Cortex of kidney (tissue), 1 donor: ENCODE data around the gene MIER2.
"Not testable (repeated sequence)": the region's sequence is repeated elsewhere in the genome, so short reads cannot be mapped to it uniquely, and the experiment has no call there.

Source experiments
- DNase-seq: peaks from one replicate; lab custom pipeline; 2025; lab: John Stamatoyannopoulos, UW

MIER2 gene, protein sequence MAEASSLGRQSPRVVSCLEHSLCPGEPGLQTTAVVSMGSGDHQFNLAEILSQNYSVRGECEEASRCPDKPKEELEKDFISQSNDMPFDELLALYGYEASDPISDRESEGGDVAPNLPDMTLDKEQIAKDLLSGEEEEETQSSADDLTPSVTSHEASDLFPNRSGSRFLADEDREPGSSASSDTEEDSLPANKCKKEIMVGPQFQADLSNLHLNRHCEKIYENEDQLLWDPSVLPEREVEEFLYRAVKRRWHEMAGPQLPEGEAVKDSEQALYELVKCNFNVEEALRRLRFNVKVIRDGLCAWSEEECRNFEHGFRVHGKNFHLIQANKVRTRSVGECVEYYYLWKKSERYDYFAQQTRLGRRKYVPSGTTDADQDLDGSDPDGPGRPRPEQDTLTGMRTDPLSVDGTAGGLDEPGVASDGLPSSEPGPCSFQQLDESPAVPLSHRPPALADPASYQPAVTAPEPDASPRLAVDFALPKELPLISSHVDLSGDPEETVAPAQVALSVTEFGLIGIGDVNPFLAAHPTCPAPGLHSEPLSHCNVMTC

GRCh38 chr19:344625-345319 lies at the start of gene MIER2:
Gene MIER2, minus strand, starts transcription at chr19:344796. Its CDS starts 14 bp downstream, at chr19:344782.
- no peak for DNase-seq

DNA sequence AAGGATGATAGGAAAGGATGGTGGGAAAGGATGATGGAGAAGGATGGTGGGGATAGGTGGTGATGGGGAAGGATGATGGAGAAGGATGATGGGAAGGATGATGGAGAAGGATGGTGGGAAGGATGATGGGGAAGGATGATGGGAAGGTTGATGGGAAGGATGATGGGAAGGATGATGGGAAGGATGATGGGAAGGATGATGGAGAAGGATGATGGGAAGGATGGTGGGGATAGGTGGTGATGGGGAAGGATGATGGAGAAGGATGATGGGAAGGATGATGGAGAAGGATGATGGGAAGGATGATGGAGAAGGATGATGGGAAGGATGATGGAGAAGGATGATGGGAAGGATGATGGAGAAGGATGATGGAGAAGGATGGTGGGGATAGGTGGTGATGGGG lies 49.0 kb upstream of the MIER2 start:
- DNase-seq: not testable (repeated sequence)

- DNase-seq: no peak
Measured at GRCh38 chr19:392375-392970, 47.9 kb upstream of the MIER2 start.

- no peak for DNase-seq
Measured at GRCh38 chr19:391726-392374, 47.3 kb upstream of the MIER2 start.

DNA sequence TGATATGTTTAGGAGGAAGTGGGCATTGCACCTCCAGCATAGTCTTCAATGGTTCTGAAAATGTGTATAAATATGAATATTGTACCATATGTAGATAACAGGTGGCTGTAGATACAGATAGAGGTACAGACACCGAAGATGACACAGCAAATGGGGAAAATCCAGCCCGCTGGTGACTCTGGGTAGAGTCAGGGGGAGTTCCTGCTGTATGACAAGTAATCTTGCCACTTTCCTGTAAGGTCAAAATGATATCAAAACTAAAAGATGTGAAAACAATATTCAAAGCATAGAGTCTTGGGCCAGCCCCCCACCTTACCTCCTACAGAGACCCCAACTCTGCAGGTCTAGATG lies 46.6 kb upstream of the MIER2 start:
- DNase-seq: no peak

DNA sequence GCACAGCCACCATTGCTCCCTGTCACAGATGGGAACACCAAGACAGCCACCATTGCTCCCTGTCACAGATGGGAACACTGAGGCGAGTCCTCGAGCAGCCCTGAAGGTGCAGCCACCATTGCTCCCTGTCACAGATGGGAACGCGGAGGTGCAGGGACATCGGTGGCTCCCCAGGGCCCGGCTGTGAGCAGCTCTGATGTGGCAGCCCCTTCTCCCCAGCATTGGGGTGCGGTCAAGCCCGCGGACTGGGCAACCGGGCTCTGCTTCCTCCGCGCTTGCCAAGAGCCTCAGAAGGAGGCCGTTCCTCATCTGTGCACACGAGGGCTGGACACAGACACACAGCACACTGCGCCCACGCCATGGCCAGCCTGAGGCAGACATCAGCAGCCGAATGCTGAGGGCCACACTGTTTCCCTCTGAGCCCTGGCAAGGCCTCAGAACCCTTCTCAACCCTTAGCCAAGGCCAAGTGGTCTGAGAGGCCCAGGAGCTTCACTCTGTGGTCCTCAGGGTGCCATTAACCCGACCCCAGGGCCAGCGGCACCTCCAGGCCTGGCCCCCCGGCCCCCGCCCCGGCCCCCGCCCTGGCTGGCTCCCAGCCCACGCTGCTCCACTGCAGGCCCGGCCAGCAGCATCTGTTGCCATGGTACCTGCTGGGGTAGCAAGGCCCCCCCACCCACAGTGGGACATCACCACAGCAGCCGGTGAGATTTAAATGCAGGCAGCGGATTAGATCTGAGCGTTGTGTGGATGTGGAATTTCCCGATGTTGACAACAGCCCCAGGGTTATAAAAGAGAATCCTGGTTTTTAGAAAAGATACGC lies 46.0 kb upstream of the MIER2 start:
- no peak for DNase-seq

DNA sequence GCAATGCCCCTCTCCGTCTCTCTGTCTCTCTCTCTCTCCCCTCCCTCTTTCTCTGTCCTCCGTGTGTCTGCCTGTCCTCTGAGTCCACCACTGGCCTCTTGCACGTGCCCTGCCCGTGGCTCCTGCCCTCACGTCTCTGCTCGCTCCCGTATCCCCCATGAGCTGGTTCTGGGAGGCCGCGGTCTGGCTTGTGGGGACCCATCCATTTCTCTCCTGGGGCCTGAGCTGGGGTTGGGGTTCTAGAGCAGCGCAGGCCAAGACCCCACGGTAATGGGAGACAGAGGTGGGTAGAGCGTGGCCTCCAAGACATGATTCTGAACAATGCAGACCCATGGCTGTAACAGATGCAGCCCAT lies 45.3 kb upstream of the MIER2 start:
- no peak for DNase-seq

DNA sequence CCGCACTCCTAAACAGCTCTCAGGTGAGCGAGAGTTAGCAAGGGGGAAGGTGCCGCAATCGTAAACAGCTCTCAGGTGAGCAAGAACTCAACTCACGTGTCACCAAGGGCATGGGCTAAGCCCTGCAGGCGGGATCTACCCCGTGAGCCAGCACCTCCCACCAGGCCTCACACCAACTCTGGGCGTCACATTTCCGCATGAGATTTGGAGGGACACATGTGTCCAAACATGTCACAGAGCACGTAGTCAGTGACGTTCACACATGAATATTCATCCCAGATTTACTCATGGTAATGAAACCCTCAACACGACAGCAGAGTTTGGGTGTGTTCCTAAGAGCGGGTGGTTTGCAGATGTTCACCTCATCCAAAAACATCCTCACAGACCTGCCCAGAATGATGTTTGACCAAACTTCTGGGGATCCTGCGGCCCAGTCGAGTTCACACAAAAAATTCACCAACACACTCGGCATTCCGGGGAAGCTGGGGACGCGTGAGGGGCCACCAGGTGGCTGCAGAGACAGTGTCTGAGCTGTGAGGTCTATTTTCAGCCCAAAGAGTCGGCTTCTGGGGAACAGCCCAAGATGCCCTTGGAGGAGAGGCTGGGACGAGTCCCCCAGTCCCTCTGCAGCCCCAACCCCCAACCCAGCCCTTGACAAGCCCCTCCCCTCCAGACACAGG lies 44.8 kb upstream of the MIER2 start:
- DNase-seq: no peak

- DNase-seq: no peak
Measured at GRCh38 chr19:388691-389090, 44.1 kb upstream of the MIER2 start.

DNA sequence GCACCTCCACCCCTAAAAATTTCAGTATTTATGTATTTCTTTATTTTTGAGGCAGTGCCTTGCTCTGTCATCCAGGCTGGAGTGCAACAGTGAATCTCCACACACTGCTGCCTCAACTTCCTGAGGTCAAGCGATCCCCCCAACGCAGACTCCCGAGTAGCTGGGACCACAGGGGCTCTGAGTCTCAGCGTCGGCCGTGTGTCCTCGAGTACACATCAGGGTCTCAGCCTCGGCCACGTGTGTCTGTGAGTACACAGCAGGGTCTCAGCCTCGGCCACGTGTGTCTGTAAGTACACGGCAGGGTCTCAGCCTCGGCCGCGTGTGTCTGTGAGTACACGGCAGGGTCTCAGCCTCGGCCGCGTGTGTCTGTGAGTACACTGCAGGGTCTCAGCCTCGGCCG lies 43.2 kb upstream of the MIER2 start:
- no peak for DNase-seq

DNA sequence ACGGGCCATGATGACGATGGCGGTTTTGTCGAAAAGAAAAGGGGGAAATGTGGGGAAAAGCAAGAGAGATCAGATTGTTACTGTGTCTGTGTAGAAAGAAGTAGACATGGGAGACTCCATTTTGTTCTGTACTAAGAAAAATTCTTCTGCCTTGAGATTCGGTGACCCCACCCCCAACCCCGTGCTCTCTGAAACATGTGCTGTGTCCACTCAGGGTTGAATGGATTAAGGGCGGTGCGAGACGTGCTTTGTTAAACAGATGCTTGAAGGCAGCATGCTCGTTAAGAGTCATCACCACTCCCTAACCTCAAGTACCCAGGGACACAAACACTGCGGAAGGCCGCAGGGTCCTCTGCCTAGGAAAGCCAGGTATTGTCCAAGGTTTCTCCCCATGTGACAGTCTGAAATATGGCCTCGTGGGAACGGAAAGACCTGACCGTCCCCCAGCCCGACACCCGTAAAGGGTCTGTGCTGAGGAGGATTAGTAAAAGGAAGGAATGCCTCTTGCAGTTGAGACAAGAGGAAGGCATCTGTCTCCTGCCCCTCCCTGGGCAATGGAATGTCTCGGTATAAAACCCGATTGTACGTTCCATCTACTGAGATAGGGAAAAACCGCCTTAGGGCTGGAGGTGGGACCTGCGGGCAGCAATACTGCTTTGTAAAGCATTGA lies 42.2 kb upstream of the MIER2 start:
- DNase-seq: not testable (repeated sequence)

GRCh38 chr19:386189-386588 lies 41.6 kb upstream of the MIER2 start:
- not testable (repeated sequence) for DNase-seq

DNA sequence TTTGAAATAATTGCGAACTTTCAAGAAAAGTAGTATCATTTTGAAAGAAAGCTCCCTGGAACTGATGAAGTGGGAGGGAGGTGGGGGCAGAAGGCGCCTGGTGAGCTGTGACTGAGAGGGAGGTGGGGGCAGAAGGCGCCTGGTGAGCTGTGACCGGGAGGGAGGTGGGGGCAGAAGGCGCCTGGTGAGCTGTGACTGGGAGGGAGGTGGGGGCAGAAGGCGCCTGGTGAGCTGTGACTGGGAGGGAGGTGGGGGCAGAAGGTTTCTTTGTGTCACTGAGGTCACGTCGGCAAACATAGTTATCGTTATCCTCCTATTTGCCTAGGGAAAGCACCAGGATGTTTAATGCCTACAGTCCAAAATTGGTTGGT lies 40.2 kb upstream of the MIER2 start:
- DNase-seq: no peak

DNA sequence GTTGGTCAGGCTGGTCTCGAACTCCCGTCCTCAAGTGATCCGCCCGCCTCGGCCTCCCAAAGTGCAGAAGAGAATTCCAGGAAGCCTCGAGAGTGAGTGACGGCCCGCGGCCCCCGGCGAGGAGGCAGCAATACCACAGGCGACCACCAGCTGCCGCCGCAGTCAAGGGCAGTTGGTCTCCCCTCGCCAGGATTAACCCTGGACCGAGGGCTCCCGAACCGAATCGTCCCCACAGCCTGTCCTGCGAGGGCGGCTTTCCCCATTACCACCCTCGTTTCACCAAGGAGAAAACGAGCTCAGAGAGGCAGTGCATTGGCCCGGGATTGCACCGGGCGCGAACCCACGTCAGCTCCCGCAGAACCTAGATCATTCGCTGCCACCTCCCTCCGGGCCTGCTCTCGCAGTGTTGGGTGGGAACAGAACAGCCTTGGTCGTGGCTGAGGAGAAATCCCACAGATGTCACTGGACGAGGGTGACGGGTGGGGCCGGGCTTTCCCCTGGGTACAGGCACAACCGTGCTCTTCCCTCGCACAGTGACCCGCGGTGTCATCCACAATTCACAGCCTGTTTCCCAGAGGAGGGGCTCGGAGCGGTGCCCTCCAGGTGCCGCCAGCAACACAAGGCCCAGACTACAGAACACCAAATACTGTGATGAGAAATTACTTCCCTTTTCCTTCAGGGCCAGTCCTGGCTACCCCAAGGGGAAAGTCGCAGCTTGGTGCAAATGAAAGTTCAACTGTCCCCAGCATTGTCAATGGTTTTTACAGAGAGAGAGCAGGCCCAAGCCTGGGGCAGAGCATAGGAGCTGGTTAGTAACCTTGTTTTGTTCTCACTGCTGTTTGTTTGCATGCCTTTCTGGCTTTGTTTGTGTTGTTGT lies 39.6 kb upstream of the MIER2 start:
- no peak for DNase-seq

GRCh38 chr19:383040-383439 lies 38.4 kb upstream of the MIER2 start:
- DNase-seq: no peak

DNA sequence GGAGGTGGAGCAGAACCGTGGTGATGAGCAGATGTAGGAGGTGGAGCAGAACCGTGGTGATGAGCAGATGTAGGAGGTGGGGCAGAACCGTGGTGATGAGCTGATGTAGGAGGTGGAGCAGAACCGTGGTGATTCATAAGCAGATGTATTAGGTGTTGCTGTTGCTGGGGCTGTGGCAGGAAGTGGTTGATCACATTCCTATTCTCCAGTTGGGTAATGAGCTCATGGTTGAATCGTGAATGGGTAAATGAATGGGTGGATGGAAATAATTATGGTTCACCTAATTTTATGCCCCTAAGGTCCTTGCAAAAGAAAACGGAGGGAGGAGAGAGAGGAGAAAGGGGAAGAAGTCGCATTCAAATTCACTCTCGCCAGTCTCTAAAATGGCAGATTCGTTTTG lies 38.0 kb upstream of the MIER2 start:
- not testable (repeated sequence) for DNase-seq

DNA sequence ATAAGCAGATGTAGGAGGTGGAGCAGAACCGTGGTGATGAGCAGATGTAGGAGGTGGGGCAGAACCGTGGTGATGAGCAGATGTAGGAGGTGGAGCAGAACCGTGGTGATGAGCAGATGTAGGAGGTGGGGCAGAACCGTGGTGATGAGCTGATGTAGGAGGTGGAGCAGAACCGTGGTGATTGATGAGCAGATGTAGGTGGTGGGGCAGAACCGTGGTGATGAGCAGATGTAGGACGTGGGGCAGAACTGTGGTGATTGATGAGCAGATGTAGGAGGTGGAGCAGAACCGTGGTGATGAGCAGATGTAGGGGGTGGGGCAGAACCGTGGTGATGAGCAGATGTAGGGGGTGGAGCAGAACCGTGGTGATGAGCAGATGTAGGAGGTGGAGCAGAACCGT lies 37.3 kb upstream of the MIER2 start:
- DNase-seq: not testable (repeated sequence)

- DNase-seq: not testable (repeated sequence)
Measured at GRCh38 chr19:380618-381219, 36.1 kb upstream of the MIER2 start.

DNA sequence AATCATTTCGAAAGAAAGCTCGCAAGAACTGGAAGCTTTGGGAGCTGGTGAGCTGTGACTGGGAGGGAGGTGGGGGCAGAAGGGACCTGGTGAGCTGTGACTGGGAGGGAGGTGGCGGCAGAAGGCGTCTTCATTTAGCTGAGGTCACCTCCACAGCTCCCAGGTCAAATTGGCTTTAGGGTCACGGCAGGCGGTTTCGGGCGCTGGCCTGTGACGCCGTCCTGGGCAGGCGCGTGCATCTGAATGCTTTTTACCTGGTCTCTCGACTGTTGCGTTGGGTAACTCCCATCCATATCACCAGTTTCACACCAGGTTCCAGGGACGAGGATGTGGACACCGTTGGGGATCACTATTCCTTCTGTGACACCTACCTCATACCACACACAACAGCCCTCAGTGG lies 35.2 kb upstream of the MIER2 start:
- DNase-seq: no peak
